HG03039 (cell line): ENCODE results near the gene EEF2K.

ENCODE experiments used
- ATAC-seq: cut with Tn5 transposase; IDR thresholded peaks from one replicate; pipeline ENCODE4 v1.9.1; 2021; ENCODE audit warnings: mild to moderate bottlenecking, moderate library complexity; ENCODE audit not compliant: unreplicated experiment

EEF2K gene

DNA sequence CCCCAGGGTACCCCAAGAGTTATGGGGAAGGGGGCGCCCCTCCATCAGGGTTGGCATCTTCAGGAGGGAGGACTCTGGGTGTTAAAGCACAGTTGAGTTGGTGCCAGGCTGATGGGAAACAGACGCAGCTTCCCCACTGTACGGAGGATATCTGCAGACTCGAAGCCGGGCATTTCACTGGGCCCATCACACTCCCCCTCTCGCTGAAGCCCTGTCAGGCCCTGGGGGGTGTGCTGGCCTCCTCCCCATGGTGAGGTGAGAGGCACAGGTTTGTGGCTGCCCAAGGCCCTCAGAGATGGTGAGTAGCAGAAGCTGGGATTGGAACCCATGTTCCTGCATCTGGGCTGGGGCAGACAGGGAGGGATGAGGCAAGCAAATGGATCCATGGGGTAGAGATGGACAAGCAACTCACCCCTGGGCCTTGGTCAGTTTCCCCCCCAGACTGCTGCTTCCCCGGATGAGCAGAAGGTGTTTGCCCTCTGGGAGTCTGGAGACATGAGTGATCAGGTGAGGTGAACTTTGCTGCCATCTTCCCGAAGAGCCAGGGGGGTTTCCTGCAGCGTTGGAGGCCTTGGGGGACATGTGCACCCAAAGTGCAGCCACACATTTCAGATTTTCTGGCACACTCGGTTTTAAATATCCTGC is 122.1 kb downstream of the EEF2K start:
- ATAC-seq = no peak

GRCh38 chr16:22329199-22329695 is 123.2 kb downstream of the EEF2K start:
- no peak for ATAC-seq

DNA sequence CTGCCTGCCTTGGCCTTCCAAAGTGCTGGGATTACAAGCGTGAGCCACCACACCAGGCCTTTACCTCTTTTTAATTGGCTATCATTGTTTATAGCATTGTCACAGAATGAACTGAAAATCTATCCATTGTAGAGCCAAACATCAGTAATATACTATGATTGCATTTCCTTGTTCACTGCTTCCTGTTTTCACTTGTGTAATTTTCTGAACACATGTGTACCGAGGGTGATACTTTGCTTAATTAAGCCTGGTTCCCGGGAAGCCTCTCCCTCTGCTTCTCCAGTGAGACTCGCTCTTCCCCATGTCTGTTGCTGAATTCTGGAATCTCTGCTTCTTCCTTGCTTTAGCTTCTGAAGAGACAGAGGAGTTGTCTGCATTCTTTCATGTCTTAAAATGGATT is 124.2 kb downstream of the EEF2K start:
- ATAC-seq = no peak

DNA sequence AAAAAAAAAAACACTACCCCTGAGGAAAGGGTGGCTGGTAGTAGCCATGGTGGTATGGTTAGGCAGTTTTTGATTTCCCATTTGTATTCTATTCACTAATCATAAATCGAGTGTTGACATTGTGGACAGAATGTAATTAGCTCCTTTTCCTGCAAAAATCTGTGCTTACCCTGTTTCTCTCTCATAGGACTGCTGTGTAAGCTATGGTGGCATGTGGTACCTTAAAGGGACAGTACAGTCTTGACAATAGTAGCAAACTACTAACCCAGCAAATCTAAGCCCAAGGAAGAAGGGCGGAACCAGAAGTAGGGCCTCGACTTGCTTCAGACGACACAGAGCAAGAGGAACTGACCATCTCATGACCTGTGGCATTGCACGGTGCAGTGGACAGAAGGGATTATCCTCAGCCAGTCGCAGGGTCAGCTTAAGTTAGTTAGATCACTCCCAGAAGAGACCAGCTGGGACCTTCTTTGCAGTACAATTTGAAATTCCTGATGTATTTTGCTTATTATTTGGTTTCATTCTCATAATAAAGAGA is 127.4 kb downstream of the EEF2K start:
- no peak for ATAC-seq

DNA sequence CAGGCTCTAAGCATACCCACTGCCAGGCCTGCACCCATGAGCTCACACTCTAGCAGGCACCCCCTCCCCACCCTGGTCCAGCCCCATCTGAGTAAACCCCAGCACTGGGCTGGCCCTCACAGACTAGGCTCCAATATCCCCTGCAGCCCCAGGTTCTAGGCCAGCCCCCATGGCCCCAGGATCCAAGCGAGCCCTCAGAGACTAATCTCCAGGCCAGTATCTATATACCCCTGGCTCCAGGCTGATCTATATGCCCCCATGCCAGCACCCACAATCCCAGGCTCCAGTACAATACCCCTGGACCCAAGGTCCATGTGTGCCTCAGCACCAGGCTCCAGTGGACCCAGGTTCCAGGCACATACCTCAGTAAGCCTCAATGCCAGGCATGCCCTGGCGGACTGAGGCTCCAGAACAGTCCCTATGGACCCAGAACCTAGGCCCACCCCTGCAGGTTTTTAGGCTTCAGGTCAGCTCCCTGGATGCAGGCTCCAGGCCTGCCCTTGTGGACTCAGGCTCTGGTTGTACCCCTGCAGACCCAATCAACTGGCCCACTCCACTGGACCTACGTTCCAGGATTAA is 129.7 kb downstream of the EEF2K start:
- ATAC-seq = no peak

- ATAC-seq = no peak
Observed at GRCh38 chr16:22336581-22336980, 130.5 kb downstream of the EEF2K start.

- no peak for ATAC-seq
Observed at GRCh38 chr16:22337045-22337444, 131.0 kb downstream of the EEF2K start.

GRCh38 chr16:22337849-22338635 is 132.0 kb downstream of the EEF2K start:
- ATAC-seq = no peak
